Activated naive CD4-positive, alpha-beta T cell (primary cell): Measurements from ENCODE around the gene SLC22A23.

Source experiments
- DNase-seq, 4 experiments: peaks; one replicate each; lab custom pipeline; 2025; lab: John Stamatoyannopoulos, UW

Gene SLC22A23

DNA sequence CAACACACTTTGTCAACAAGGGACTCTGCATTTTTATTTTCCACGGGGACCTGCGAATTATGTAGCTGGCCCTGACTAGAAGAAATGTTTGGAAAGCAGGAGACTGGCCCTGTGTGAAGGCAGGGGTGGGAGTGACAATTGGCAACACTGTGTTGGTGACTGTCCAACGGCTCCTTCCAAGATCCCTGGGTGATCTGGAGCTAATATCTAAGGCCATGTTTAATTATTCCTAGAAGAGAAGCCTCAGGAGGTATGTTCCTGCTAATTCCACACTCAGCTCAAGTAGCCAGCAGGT lies 13.7 kb downstream of the SLC22A23 start:
- no peak for DNase-seq

DNA sequence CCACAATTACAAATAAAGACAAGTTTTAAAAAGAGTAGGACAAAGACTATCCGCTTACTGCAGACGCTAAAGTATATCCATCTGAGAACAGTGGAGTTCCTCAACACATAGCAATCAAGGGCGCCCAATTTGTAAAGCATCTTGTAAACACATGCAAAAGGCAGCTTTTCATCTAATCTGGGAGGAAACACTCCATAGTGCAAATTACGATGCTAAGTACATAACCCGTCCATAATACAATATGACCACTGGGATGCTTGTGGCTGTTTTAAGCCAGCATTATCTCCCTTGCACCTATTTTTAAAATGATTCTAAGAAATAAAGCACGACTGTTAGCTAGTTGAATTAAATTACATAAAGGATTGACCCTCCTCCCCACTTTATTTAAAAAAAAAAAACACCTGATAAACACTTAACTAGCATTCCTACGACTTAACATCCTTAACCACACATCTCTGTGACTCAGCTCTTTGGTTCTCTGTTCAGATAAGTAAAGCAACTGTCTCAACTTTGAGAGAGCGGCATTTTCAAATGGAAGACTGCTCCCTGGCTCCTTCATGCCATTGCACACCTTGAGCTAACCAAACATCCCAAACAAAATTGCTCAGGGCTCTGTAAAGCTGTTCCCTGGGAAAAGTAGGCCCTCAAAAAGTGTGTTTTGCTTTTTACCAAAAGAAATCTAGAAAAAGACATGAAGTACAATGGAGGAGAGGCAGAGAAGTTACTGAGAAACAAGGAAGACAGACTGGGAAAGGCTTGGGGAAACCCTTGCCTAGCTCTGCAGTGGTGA lies 14.2 kb downstream of the SLC22A23 start:
- DNase-seq, result no peak

DNA sequence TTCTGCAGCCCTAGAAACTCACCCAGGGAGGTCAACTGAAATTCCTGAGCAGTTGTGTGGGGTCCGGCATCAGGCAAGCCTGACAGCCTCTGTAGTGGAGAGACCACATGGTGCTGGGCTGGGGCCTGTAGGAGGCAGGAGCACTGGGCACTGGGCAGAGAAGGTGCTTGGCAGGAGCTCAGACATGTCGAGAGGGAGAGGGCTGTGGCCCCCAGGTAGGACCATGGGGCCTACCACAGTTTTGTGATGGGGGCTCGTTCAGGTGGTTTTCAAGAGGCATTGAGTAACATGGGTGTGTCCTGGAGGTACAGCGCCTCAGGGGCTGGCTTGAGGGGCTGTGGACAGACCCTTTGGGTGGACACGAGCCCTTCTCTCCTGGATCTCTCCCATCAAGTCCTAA lies 15.9 kb downstream of the SLC22A23 start:
- no peak for DNase-seq

DNA sequence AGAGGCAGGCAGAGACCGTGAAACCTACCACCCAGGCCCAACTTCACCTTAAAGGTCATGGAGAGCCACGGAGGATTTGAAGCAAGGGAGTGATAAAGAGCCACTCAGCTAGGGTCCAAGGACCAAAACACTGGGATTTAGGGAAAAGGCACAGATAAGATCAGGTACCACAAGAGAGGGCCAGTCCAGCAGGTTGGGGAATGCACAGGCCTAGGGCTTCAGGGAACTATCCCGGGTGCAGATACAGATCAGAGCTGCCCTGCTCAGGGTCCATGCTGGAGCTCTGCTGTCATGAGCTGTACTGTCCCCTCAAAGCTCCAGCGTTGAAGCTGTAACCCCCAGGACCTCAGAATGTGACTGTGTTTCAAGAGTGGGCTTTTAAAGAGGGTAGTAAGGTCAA lies 16.9 kb downstream of the SLC22A23 start:
- DNase-seq, result no peak

DNA sequence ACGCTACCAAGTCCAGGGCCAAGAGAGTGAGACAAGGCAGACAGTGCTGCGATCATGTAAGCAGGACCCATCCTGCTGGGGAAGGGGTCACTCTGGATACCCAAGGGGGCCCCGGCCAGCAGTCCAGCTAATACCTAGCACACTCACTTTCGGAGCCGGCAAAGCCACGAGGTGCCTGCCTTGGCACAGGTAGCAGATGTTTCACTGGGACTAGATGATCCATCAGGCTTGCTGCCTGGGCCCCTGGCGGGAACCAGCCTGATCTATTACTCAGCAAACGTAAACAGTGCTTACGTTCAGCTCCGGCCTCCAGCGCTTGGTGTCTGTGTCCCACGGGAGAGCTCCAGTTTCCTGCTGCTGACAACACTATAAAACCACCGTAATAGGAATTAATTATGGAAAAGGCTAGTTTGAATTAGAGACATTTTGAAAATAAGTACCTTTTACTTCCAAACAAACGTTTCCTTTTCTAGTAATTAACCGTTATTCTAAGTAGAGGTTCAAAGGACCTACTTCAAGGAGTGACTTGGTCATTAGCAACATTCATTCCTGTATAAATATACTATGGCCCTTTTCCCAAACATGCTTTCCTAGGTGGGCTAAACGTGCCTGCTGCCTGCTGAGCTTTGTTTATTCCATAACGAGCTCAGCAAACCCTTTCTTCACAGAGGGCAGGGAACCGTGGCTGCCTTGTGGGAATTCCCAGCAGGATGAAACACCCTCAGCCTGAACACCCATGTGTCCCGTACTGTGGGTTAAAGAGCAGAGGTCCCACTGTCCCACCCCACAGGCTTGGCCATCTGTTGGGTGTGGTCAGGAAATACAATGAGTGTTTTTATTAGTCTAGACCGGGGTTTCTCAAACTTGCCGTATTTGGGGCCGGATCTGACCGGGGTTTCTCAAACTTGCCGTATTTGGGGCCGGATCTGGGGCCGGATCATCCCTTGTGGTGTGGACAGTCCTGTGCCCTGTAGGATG lies 18.4 kb downstream of the SLC22A23 start:
- DNase-seq, result no peak

DNA sequence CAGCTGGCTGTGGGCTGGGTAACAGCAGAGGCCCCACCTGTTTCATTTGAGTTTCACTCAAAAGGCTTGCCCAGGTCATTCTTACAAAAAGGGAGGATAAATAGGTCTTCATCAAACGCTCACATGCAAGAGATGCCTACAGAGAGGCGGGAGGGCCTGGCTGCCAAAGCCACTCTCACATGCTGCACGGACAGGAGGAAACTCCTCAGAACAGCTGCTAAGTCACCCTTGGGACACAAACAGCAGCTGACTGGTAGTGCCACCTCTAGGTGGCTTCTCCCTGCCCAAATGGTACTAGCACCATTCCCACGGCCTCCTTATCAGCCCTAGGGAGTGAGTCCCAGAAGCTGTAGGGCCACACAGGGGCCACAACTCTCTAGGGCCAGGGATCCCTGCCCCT lies 23.8 kb downstream of the SLC22A23 start:
- no peak for DNase-seq

DNA sequence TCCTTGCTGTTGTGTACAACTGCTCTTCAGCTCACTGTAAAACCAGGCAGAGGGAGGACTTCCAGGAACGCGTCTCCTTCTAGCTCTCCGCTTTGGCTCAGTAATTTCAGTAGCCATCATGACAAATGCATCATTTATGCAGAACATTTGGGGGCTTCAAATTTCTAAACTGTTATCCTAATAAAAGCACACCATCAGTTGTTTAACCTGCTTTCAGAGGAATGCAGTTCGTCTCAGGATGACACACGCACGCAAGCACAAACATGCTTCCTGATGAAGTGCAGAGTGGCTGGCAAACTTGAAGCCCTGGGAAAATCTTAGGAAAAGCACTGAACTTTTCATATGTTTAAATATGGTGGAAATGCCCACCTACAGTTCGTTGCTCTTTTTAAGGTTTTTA lies 24.4 kb downstream of the SLC22A23 start:
- no peak for DNase-seq

DNA sequence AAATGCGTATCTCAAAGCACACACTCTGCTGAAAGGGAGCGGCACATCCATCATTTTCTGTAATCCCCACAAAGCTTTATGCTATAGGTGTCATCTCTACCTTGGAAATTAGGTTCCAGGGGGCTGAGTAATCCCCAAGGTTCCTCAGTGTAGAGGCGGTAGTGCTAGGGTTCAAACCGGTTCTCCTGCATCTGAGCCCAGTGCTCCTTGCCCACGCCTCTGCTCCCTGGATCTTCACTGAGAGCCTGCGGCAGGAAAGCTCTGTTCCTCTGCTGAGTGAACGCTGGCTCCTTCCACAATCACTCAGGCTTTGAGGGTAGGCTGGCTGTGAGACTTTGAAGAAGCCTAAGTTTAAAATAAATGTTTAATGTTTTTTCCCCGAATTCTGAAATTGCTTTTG lies 24.9 kb downstream of the SLC22A23 start:
- no peak for DNase-seq

DNA sequence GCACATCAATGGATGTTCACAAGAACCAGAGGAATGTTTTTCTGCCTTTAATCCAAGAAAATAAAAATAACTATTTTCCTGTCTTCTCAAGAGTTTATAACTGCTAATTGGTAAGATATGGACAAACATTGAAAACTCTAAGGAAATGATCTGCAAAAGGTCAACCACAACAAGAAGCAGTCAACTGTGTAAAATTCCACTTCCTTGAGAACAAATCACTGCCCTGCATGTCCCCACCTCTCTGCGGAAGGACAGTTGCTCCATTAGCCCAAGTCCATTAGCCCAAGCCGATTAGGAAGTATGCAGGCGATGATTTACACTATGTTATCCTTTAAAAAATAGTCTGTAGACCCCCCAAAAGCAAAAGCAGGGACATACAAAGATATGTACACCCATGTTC lies 27.6 kb downstream of the SLC22A23 start:
- DNase-seq, result no peak

DNA sequence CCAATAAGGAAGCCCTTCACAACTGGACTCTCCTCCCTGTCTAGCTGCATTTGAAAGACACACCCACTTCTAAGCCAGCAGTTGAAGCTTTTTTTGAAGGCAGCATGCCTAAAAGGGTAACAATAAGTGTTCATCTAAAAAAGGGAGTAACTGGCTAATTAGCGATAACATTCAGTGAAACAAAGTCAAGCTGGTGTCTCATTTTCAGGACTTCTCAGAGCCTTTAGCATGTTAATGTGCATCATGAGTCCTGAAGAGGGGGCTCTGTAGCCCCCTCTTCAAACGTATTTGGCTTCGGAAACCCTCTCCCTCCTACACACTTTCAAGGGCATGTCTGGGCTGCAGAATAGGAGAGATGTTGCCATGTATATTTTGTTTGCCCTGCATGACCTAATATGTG lies 28.1 kb downstream of the SLC22A23 start:
- DNase-seq, result no peak

DNA sequence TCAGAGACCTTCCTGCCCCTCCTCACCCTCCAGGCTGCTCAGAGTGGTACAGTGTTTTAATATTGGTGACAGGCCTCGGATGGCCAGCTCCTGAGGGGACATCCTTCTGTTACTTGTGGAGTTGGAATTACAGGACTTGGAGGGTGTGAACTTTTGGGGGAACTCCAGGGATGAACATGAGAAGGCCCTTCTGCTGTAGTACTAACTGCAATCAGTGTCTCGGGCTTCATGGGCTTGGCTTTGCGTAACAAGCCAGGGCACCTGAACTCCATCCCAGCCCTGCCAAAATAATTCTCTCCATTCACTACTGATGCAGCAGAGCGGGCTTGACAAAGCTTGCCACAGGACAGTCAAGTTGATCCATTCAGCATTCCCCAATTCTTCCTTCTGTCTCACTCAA lies 28.6 kb downstream of the SLC22A23 start:
- DNase-seq, result no peak

DNA sequence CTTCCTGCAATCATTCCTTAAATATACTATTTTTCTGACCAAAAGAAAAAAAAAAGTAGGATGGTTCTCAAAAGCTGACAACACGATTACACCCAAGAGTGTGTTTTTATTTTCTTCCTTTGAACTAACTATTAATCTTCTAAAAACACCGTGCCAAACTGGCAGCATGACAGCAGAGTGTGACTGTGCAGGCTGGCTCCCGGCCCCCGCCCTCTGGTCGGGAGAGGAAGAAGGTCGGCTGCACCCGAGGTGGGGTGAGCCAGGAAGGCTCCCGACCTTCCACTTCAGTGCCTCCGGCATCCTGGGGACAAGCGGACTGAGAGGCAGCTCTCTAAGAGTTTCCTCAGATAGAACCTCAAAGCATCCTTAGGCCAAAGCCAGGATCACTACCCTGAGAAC lies 29.2 kb downstream of the SLC22A23 start:
- no peak for DNase-seq

DNA sequence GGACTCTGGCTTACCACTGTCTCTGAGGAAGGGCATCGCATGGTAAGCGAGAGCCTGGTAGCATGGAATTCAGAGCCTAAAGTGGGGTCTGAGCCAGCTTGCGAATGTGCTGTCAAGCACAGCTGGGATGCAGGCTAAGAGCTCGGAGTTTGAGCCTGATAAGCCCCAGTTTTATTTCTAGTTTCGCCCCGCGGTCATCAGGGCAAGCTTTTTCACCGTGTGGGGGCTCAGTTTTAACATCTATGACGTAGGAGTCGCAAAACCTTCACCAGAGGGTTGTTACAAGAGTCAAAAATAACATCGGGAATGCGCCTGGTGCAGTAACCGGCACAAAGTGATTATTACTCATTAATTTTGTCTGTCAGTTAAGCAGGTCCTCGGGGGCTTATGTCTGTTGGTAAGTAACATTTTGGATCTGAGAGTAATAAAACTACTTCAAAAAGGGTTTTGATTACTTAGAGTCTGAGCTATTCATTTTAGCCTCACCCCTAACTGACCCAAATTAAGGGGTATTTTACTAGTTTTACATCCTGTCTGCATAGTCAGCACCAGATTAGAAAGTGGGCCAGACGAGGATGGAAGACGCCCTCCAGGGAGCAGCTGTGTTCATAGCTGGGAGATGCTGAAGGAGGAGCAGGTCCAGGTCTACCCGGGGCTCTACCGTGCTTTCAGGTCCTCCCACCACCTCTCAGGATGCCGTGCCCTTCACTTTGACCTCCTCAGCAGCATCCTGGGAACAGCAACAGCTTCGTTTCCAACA lies 29.7 kb downstream of the SLC22A23 start:
- no peak for DNase-seq

DNA sequence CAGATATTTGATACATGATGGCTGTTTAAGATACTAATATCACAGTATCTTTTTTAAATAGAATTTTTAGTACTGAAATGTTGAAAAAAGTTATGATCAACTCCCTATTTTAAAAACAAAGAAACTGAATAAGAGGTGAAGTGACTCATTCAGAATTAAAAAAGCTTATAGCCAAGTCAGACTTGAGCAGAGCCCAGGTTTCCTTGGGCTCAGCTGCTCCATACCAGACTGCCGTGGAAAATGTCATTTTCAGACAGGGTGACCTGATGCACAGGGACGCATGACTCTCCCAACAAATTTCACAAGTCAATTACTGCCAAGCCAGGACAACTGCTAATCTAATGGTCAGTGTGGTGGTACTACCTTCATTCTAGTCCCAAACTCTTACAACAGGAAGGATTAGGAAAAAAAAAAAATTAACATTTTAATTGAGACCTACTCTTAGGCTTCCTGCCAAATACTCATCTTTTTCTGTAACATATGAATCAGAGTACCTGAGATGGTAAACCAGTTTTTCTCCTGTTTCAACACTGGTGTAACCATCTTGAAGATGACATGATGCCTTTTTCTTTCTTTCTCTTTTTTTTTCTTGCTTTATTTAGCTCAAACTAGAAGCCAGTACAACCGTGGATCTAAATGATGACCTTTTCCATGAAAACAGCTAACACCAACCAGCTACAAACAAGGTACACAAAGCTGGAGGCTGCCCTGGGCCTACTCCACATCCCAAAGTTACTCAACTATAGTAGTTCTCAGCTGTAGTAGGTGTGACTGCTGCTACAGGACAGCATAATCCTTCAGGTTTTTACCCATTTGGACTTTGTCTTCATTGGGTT lies 30.5 kb downstream of the SLC22A23 start:
- no peak for DNase-seq

DNA sequence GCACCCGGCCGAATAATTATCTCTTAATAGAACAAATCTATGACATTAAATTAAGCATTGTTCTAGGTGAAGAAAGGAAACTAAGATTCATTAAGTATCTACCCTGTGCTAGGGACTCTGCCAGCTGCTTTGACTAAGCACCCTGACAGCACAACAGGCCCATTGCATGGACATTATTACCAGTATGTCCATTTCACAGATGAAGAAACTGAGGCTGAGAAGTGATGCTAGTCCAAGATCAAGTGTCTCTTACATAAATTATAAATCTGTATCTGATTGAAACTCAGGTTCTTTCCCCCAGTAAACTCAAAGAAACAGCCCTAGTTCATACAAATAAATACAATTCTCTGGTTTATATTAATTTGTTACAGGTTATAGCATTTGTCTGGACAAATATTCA lies 31.3 kb downstream of the SLC22A23 start:
- no peak for DNase-seq

DNA sequence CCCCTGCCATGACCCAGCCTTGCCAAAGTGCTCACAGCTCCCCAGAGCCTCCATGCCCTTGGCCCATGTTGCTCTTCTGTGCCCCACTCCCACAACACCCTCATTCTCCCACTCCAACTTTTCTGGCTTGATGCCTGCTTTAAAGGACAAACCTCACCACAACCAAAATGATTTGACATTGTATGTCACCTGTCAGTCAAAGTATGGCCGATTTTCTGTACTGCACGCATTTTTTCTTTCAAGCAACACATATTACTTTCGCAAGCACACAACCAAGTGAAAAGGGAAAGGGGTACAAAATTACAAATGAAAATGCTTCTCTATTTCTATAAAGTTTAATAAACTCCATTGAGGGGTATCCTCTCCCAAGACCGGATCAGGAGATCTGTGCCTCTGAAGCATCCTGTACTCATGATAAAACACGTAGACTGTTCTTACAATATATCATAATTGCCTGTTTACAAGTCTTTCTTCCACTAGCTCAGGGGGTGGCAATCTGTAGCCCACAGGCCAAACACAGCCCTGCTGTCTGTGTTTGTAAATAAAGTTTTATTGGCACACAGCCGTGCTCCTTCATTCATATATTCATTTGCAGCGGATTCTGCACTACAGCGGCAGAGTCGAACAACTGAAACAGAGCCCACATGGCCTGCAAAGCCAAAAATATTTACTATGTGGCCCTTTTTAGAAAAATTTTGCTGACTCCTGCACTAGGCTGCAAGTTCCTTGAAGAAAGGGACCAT lies 32.5 kb downstream of the SLC22A23 start:
- DNase-seq, result no peak

DNA sequence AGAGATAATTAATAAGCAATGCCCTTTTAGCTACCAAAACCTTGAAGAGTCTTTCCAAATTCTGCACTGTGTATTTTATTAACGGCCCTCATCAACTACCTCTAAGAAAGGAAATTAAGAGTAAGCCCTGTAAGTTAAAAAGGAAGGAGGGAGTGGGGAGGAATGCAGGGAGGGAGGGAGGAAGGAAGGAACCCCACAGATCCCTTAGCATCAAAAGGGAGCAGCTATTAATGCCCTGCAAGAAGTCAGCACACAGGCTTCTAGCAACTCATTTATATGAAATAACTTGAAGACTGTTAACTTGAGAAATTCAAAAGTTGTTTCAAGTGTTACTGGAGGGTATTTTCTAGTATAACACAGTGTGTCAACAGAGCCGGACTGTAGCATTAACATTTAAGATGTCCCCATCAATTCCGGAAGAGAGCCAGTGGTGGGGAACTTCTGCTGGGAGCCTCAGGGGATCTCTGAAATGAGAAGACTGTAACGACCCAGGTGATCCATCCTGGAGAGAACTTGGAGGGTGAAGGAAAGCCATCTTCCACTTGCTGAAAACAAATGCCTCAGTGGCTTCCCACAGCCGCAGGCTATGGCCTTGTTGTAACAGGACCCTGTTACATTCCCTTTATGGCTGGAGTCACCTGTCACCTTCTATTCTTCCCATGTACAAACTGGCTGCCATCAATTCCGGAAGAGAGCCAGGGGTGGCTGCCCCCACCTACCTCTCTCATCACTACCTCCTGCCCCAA lies 33.2 kb downstream of the SLC22A23 start:
- no peak for DNase-seq

DNA sequence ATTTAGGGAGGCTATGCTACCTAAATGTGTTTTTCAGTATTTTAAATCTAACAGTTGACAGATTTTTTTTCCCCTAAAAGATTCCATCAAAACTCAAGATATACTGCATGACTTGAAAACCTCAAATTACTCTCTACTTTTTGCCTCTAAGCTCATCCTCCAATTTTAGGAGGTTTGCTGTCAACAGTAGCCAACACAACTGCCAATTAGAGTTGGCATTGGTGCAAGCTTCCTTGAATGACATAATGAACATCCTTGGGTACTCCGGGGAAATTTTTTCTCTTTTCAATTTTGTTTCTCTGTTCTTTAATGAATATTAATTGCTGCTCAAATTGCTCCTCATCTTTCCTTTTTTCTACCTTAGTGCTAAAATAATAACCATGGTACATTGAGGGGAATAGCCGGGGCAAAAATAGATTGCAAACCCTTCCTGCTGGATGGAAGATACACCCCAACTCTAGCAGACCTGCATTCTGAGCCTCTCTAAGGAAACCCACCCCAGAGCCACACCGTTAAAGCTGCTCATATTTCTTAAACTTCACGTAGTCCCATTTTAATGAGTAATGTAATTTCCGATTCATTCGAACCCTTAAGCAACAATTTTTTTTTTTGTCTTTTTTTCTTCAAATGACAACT lies 34.3 kb downstream of the SLC22A23 start:
- no peak for DNase-seq

DNA sequence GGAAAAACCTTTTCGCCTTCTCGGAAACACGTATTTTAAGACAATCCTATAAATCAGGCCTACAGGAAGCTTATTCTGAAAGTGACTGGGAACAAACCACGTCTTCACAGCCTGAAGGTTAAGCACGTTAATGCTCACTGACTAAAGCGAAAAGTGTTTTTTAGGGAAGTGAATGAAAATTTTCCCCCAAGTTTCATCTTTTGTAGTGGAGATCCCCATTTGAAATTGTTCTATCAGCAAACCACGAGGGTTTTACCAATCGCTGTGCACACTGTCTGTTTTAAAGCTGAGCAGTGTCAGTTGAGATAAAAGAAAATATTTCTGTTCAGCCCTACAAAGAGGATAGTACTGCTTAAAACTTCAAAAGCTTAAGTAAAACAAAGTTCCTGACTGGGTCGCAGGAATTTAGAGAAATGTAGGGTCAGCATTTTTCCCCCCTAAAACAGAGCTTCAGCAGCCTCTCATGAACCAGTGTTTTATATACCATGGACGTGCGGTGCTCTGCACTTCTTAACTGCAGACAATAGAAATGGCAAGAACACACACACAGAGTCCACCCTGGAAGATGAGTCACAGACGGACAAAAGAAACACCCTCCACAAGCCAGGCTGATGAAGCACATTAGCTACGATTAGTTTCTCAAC lies 34.9 kb downstream of the SLC22A23 start:
- DNase-seq, result no peak
